GM18526 (cell line): Measurements from ENCODE around the gene DCAF16.

Experiments used
- POLR2A ChIP-seq: IDR thresholded peaks from 3 replicates; pipeline ENCODE4 v1.6.1; 2011; ENCODE audit not compliant: insufficient read length; ENCODE audit errors: extremely low read depth

DCAF16 gene

DNA sequence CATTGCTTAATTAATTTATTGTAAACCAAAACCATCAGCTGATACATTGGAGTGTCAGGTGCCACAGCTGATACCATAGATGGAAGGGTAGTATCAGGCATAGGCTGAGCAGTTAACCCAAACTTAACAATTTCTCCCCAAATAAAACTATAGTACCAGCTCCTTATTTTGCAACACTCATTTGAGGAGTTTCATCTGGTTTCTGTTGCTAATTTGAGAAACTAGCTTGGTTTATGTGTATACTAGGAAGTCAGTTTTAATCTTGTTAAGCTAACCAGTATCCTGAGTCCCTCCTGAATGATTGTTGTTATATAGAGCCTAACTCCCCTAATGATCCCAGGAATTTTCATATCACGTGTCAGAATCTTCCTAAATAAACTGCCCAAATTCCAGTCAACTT, 12.7 kb downstream of the DCAF16 start:
- no peak for TF ChIP-seq POLR2A

DNA sequence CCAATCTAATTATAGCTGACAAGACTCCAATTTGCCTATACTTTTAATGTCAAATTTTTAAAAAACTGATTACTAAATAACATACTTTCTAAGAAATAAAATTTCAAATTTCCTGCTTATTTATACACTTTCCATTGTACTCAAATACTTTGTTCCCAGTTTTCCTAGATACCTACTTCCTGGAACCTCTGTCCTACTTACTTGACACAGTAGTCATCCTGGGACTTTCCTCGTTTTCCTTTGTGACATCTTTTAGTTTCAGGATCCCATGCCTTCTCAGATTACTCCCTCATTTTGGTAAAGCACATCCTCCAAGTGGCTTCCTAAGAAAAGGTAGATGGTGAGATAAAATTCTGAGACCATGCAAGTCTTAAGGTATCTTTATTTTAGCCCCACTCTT, 15.8 kb downstream of the DCAF16 start:
- no peak for TF ChIP-seq POLR2A

DNA sequence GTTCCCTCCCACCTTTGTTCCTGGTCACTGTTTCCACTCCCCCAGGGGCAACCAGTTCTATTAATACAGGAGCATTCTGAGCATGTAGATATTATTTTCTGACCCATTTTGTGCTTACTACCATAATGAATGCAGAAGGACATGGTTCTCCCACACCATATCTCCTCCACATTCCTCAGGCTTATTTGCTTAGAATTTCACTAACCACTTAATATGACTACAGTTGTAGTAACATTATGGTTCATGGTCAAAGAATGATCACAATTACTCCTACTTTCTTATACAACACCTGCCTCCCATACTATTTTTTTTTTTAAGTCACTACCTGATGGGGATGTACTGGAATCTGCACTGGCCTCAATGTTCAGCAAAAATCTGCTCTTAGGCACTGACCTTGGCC, 21.6 kb downstream of the DCAF16 start:
- TF ChIP-seq POLR2A, result no peak

DNA sequence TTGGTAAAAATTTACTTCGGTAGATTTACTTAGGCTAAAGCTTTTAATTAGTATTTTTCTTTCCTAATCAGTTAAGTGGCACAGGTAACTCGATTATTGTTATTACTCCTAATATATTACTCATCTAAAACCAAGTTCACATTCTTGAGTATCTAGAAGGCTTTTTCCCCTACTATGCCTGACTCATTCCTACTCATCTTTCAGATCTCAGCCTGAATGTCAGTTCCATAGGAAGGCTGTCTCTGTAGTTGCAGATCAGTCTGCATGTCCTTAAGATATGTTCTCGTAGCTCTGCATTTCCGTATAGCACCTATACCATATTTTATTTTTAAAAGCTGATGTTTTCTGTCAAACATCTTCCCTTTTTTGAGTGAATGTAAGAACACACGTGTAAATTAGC, 23.2 kb downstream of the DCAF16 start:
- no peak for TF ChIP-seq POLR2A

DNA sequence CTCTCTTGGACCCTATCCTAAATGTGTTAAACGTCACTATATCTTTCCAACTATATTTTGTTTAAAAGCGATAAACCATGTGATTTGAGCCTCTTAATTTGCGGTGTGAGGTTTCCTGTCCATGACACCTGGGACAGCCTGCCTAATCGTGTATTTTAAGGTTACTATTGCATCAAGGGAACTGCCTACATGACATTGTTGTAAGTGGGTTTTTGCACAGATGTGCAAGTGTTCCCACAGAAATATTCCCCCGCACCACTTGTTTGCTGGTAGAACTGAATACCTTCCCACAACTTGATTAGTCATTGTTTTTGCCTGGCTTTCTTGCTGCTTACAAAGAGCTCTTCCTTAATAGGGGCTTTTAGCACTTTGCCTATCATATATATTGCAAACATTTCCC, 24.0 kb downstream of the DCAF16 start:
- no peak for TF ChIP-seq POLR2A

DNA sequence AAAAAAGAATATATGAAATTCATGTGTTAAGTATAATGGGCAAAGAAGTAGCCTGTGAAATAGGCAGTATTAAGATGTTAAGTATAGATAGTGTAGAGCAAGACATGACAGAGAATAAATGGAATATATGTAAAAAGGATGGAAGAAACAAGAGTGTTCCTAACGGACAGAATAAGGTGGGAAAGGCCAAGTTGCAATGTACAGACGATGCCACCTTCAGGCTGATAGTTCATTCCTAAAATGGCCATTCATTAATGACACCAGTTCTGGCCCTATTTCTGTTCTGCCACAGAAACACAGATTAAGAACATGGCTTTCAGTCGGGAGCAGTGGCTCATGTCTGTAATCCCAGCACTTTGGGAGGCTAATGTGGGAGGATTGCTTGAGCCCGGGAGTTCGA, 24.7 kb downstream of the DCAF16 start:
- no peak for TF ChIP-seq POLR2A

DNA sequence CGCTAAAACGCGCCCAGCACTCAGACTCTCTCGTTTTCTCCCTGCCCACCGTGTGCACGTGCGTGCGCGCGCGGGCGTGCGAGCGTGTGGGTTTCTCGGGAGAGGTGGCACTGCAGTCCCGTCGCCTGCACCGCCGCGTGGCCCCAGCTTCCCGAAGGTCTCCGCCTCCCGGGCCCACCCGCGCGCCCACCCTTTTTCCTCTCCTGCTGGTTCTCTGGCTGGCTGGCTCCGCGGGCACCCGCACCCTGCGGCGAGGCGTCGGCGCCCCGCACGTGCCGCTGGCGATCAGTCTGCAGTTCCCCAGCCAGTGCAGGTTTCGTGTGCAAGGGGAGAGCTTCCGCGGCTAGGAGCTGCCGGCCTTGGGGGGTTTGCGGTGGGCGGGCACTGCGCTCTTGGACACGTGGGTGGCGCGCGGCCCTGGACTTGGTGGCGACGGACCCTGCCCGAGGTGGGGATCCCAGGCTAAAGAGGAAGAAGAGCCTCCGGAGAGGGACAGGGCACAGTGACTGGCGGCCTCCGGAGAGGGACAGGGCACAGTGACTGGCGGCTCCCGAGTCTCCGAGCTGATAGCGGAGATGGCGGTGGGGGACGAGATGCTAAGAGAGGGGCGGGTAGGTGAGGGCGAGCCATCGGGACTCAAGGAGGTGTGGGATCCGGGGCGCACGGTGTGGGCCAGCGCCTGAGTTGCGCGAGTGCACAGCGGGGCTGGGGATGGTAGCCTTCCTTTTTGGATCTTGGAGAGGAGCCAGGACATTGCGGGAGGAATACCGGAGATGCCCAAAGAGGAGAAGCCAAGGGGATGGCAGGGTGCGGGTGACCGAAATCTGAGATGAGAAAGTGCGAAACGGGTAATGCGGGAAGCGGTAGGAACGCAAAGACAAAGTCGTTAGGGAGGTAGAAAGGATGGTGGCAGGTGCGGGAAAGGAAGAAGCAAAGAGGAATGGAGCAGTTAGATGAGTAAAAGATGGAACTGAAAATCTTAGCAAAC, 29.0 kb downstream of the DCAF16 start, which contains the start of gene FAM184B:
FAM184B (minus strand) TSS at position 322 of the 988 bp plus-strand sequence. CDS start 322 bp downstream, outside the sequence.
- no peak for TF ChIP-seq POLR2A

DNA sequence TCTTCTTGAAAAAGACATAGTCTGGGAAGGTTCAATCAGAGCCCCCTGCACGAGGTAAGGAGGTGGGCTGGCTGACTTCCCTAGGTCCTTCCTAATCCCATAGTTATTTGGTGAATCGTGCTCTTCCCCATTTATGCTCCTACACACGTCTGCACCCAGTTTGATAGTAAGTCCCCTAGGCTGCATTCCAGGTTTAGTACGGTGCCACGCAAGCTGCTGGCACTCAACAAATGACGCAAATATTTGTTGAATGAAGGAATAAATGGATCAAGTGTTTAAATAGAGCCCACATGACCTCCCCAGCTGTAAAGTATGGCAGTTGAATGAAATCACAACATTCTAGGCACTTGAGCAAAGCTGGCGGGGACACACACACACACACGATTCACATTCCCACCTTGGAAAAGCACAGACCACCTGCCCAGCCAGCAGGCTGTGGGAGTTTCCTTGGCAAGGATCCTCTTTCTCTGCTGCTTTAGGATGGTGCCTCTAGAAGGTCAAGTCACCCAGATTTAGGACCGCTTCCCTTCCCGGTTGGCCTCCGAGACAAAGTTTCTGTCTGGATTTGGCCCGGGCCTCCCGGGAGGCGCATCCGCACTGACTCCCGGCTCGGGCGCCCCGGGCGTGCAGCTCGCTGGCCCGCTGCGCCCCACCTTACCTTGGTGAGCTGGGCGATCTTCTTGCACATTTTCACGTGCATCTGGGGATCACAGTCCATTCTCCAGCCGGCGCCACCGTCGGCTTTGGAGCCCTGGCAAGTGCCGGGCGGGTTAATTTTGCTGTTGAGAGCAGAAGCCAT, 29.9 kb downstream of the DCAF16 start:
- no peak for TF ChIP-seq POLR2A

DNA sequence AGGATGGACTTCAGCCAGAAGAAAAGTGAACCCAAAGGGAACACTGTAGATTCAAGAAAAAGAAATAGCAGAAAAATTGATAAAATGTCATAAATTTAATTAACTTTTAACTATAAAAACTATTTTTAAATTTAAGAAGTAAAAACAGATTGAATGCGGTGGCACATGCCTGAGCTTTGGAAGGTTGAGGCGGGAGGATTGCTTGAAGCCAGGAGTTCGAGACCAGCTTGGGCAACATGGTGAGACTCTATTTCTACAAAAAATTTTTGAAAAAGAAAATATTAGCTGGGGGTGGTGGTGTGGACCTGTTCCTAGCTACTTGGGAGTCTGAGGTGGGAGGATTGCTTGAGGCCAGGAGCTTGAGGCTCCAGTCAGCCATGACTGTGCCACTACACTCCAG, 32.1 kb downstream of the DCAF16 start:
- no peak for TF ChIP-seq POLR2A

DNA sequence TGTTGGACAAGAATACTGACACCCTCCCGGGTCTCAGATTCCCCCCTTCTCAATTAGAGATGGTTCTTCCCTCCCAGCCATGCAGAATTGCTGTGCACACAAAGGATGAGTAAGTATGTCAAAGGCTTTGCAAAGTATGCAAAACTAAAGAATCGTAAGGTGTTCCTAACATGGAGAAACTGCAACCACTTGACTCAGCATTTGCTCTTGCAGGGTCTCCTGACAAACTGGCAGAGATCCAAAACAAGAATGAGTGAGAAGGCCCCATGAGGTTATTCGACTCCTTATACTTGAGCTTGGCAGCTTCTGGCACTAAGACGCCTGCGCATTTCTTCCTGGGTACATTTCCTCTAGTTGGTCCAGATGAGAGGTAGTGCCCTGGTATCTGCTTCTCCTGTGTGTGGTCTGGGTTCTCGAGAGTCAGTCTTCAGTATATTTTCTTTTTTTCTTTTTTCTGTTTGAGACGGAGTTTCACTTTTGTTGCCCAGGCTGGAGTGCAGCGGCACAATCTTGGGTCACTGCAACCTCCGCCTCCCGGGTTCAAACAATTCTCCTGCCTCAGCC, 37.3 kb downstream of the DCAF16 start:
- TF ChIP-seq POLR2A, result no peak

DNA sequence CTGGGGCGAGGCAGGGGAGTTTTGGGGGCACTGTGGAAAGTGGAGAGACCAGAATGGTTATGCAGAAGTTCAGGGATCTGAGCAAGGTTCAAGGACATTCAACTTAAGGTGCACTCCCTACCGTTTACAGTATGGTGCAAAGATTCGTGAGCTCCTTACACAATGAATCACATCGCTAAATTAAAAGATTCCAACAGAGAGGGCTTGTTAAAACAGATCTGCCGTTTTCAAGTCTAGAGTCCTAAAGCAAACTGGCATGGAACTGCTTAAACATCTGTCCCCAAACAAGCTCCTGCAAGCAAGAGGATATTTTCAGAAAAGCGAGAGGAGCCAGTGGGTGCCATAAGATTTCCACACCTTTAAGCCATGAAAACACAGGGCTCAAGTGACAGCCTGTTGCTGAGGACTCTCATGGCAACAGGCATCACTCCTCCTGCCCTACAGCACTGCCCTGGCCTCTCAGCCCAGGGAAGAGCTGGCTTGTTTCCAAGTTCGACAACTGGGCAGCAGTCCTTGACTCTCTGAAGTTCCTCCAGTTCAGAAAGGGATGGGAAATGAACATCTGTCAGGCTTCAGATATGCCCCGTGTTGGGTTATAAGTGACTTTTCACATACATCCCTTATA, 39.2 kb downstream of the DCAF16 start:
- no peak for TF ChIP-seq POLR2A

DNA sequence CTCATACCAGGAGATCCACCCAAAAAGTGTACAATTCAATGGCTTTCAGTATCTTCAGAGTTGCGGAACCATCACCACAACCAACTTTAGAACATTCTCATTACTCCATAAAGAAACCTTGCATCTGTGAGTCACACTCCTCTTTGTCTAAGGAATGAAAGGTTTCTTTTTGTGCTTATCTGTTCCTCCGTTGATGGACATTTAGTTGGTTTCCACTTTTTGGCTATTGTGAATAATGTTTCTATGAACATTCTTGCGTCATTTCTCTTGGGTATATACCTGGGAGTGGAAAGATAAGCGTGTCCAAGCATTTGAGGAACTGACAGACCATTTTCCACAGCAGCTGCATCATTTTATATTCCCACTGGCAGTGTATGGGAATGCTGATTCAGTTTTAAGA, 39.7 kb downstream of the DCAF16 start:
- no peak for TF ChIP-seq POLR2A

DNA sequence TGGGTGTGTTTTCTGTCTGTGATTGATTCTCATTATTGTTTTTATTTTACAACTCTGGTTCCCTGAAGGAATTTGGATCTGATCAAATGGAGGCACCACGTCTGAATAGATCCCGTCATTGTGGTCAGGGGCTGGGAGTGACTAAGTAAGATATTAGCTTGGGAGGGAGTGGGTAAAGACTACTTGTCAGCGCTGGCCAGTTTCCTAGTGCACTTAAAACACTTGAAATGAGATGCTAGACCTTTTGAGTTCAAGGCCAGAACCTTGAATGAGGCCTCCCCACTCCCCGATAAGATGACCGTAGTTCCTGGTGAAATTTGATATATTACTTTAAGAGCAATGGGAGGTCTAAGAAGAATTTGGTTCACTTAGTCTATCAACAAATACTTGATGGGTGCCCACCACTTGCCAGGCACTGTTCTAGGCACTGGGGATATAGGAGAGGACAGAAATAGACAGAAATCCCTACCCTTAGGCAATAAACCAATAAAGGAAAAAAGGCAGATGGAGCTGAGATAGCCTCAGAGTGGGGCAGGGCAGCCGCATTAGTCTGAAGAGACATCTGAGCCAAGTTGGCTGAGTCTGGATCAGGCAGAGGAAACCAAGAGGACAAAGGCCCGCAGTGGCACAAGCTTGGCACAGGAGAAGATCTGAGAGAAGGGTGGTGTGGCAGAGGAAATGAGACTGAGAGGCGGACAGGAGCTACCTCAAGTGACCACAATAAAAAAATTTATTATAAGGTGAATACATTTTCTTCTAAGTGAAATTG, 41.0 kb downstream of the DCAF16 start:
- TF ChIP-seq POLR2A, result no peak

DNA sequence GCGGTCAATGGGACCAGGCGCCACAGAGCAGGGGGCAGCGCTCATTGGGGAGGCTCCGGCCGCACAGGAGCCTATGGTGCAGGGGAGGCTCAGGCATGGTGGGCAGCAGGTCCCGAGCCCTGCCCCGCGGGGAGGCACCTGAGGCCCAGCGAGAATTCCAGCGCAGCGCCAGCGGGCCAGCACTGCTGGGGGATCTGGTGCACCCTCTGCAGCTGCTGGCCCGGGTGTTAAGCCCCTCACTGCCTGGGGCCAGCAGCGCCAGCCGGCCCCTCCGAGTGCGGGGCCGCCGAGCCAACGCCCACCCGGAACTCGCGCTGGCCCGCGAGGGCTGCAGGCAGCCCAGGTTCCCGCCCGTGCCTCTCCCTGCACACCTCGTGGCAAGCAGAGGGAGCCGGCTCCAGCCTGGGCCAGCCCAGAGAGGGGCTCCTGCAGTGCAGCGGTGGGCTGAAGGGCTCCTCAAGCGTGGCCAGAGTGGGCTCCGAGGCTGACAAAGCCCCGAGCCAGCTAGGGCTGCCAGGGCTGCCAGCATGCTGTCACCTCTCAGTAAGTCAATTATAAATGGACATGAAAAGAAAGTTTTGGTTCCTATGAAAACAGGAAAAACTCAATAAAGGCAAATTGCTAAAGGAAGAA, 43.6 kb downstream of the DCAF16 start:
- TF ChIP-seq POLR2A, result no peak
